ENCODE data around the gene KRTAP4-7.

The KRTAP4-7 gene

DNA sequence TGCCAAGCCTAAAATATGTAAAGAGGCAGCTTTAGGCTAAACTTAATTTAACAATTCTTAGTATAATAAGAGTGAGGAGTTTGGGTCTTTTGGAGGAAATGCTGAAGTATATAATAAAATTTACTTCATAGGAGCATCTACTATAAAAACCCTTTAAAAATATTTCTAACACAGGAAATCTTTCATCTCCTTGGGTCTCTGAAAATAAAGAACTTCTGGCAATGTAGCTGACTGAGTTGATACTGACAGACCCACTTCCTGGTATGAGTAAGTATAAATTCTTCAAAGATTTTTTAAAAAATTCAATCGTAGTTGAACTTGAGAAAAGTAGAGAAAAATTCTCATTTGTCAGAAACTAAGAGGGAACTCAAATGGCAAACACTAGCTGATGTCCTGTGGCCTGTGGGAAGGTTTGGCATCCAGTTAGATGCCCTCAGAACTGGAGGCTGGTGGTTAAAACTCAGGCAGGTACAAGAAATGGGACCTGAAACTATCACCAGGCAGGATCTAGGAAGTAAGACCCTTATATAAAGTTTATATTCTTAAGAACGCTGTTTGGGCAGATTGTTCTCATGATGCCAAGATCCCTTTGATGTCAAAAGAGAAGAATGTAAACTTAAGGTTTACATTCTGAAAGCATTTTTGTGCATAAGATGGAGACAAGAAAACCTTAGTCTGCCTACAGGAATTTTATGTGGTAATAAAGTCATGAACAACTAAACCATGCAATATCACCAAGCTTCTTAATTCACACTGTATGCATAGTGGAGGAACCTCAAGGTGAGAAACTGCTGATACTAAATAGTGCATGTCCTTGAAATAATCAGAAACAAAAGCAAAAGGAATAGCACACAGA is 50.2 kb downstream of the KRTAP4-7 start:
- Histone ChIP-seq H3K9me2 (ENCODE audit: low read depth, low read length) (no peaks in the 10 kb centered on the region), H3K9ac (ENCODE audit: low read length) (no peak overlapping the region), H2AFZ (ENCODE audit: low read length) (no peak overlapping the region), H3K9me3 (ENCODE audit: low read length) (no peaks in the 10 kb centered on the region), H3K79me2 (ENCODE audit: insufficient read depth, low read length) (no peaks in the 10 kb centered on the region), H4K20me1 (ENCODE audit: insufficient read depth, low read length) (no peaks in the 10 kb centered on the region), H3K4me3 (ENCODE audit: low read depth, low read length, poor library complexity, severe bottlenecking) (no peak overlapping the region), H3K36me3 (ENCODE audit: insufficient read depth, low read length) (no peaks in the 10 kb centered on the region), H3K27me3 (ENCODE audit: insufficient read depth, low read length) (no peaks in the 10 kb centered on the region), H3K4me1 (ENCODE audit: insufficient read depth, low read length, severe bottlenecking) (no peaks in the 10 kb centered on the region), H3K27ac (ENCODE audit: low read depth, low read length, poor library complexity, severe bottlenecking) (no peak overlapping the region), H3K4me2 (ENCODE audit: low read length) (no peak overlapping the region), H3F3A (ENCODE audit: insufficient read depth, low read length) (no peaks in the 10 kb centered on the region)
- no peak for TF ChIP-seq EZH2 (IDR thresholded peaks at IDR 0.05; ENCODE audit: borderline replicate concordance, low read length)
